MM.1S (cell line): ENCODE measurements around the gene RNASEH2A.
"Not testable (repeated sequence)": the region's sequence is repeated elsewhere in the genome, so short reads cannot be mapped to it uniquely, and the experiment has no call there.

Experiments
- DNase-seq: peaks from one replicate; pipeline ENCODE4 v3.0.0-alpha.2; 2015
- H2AFZ ChIP-seq: fragments of 300-600 bp; sonication (generic); 2 replicates; pipeline ENCODE4 v1.6.0; 2016; ENCODE audit warnings: antibody characterized with exemption, low read length
- H3F3A ChIP-seq: fragments of 300-600 bp; sonication (generic); 2 replicates; pipeline ENCODE4 v1.6.1; 2016; ENCODE audit warnings: mild to moderate bottlenecking, antibody characterized with exemption, low read length, moderate library complexity, mixed read lengths; ENCODE audit not compliant: insufficient read depth
- H3K27ac ChIP-seq: fragments of 300-600 bp; sonication (generic); 2 replicates; pipeline ENCODE4 v1.5.1; 2016; ENCODE audit warnings: mild to moderate bottlenecking, low read length
- H3K27me3 ChIP-seq: fragments of 300-600 bp; sonication (generic); replicated peaks from 2 replicates; pipeline ENCODE4 v1.6.0; 2016; ENCODE audit warnings: low read length; ENCODE audit not compliant: insufficient read depth
- H3K36me3 ChIP-seq: fragments of 300-600 bp; sonication (generic); replicated peaks from 2 replicates; pipeline ENCODE4 v1.6.1; 2016; ENCODE audit warnings: mild to moderate bottlenecking, low read length, mixed read lengths; ENCODE audit not compliant: insufficient read depth
- H3K4me1 ChIP-seq: fragments of 300-600 bp; sonication (generic); 2 replicates; pipeline ENCODE4 v1.6.1; 2016; ENCODE audit warnings: low read length, mixed read lengths
- H3K4me2 ChIP-seq: fragments of 300-600 bp; sonication (generic); 2 replicates; pipeline ENCODE4 v1.6.0; 2016; ENCODE audit warnings: low read depth, low read length
- H3K4me3 ChIP-seq: fragments of 300-600 bp; sonication (generic); 2 replicates; pipeline ENCODE4 v1.5.1; 2016; ENCODE audit warnings: low read length, mixed read lengths
- H3K79me2 ChIP-seq: fragments of 300-600 bp; sonication (generic); 2 replicates; pipeline ENCODE4 v1.6.1; 2016; ENCODE audit warnings: mixed run types, low read length, mixed read lengths
- H3K9ac ChIP-seq: fragments of 300-600 bp; sonication (generic); 2 replicates; pipeline ENCODE4 v1.6.1; 2016; ENCODE audit warnings: low read length, mixed read lengths
- H3K9me2 ChIP-seq: fragments of 300-600 bp; sonication (generic); replicated peaks from 2 replicates; pipeline ENCODE4 v1.6.1; 2016; ENCODE audit warnings: mild to moderate bottlenecking, low read length, mixed read lengths; ENCODE audit not compliant: insufficient read depth
- H3K9me3 ChIP-seq: fragments of 300-600 bp; sonication (generic); replicated peaks from 2 replicates; pipeline ENCODE4 v1.6.1; 2016; ENCODE audit warnings: mild to moderate bottlenecking, low read length, mixed read lengths; ENCODE audit not compliant: insufficient read depth
- H4K20me1 ChIP-seq: fragments of 300-600 bp; sonication (generic); 2 replicates; pipeline ENCODE4 v1.6.1; 2016; ENCODE audit warnings: mild to moderate bottlenecking, low read length, moderate library complexity, mixed read lengths; ENCODE audit not compliant: insufficient read depth
- CTCF ChIP-seq: fragments of 300-600 bp; sonication (generic); IDR thresholded peaks from 2 replicates; pipeline ENCODE4 v1.5.1; 2016; ENCODE audit warnings: antibody characterized with exemption, low read length, mixed read lengths
- EZH2 ChIP-seq: fragments of 300-600 bp; sonication (generic); optimal IDR thresholded peaks from 2 replicates; pipeline ENCODE3; 2017; ENCODE audit warnings: low read depth, mild to moderate bottlenecking, antibody characterized with exemption, low read length, mixed read lengths
- EZH2phosphoT487 ChIP-seq: fragments of 300-600 bp; sonication (generic); IDR thresholded peaks from 2 replicates; pipeline ENCODE4 v1.6.1; 2018; ENCODE audit warnings: antibody characterized with exemption, low read length

RNASEH2A gene

GRCh38 chr19:12842511-12842910 lies 36.1 kb downstream of the RNASEH2A start:
- Histone ChIP-seq H3K4me1 (peaks cover 3% of the 10 kb centered on the region; the same call in 1 of the 2 replicates), H3K4me2 (no peak overlapping the region), H3F3A (no peaks in the 10 kb centered on the region), H3K79me2 (no peaks in the 10 kb centered on the region), H3K27me3 (peaks cover 90% of the 10 kb centered on the region), H4K20me1 (no peaks in the 10 kb centered on the region), H3K9ac (no peak overlapping the region), H2AFZ (no peak overlapping the region), H3K36me3 (no peaks in the 10 kb centered on the region), H3K4me3 (no peak overlapping the region), H3K9me2 (no peaks in the 10 kb centered on the region), H3K9me3 (no peaks in the 10 kb centered on the region), H3K27ac (no peak overlapping the region)
- TF ChIP-seq EZH2 (no peak), CTCF (no peak), EZH2phosphoT487 (no peak)
- no peak for DNase-seq

GRCh38 chr19:12843328-12843727 lies 36.9 kb downstream of the RNASEH2A start:
- DNase-seq, result no peak
- H3F3A ChIP-seq, result no peaks in the 10 kb centered on the region

GRCh38 chr19:12843999-12844732 lies 37.8 kb downstream of the RNASEH2A start:
- Histone ChIP-seq H3K79me2 (no peaks in the 10 kb centered on the region), H3F3A (no peaks in the 10 kb centered on the region), H2AFZ (no peak overlapping the region), H3K4me3 (no peak overlapping the region), H3K4me1 (peaks cover 8% of the 10 kb centered on the region; the same call in 1 of the 2 replicates), H3K36me3 (no peaks in the 10 kb centered on the region), H3K4me2 (no peak overlapping the region), H3K9me2 (no peaks in the 10 kb centered on the region), H3K27me3 (peaks cover 79% of the 10 kb centered on the region), H3K9me3 (no peaks in the 10 kb centered on the region), H4K20me1 (no peaks in the 10 kb centered on the region), H3K9ac (no peak overlapping the region), H3K27ac (no peak overlapping the region)
- DNase-seq, result no peak
- no peak for TF ChIP-seq EZH2
- no peak for TF ChIP-seq CTCF
- TF ChIP-seq EZH2phosphoT487, result no peak

More at GRCh38 chr19:12843328-12843727, 36.9 kb downstream of the RNASEH2A start:
- no peak overlapping the region for H3K4me2 ChIP-seq
- no peaks in the 10 kb centered on the region for H3K79me2 ChIP-seq
- no peak overlapping the region for H2AFZ ChIP-seq
- H3K9me2 ChIP-seq, result no peaks in the 10 kb centered on the region
- no peaks in the 10 kb centered on the region for H3K9me3 ChIP-seq
- H3K36me3 ChIP-seq, result no peaks in the 10 kb centered on the region
- H3K4me3 ChIP-seq, result no peak overlapping the region
- H3K9ac ChIP-seq, result no peak overlapping the region
- H4K20me1 ChIP-seq, result no peaks in the 10 kb centered on the region
- no peak overlapping the region for H3K27ac ChIP-seq
- H3K27me3 ChIP-seq, result peaks cover 84% of the 10 kb centered on the region
- H3K4me1 ChIP-seq, result peaks cover 8% of the 10 kb centered on the region; the same call in 1 of the 2 replicates
- no peak for TF ChIP-seq EZH2
- no peak for TF ChIP-seq CTCF

GRCh38 chr19:12846613-12847012 lies 40.2 kb downstream of the RNASEH2A start:
- DNase-seq, H2AFZ ChIP-seq, H3K4me3 ChIP-seq, H3K9ac ChIP-seq, H3K9me2 ChIP-seq, H3K36me3 ChIP-seq, H3K4me2 ChIP-seq, H3K27ac ChIP-seq, H3K4me1 ChIP-seq, H3K9me3 ChIP-seq, H3F3A ChIP-seq, H3K79me2 ChIP-seq, H4K20me1 ChIP-seq: not testable (repeated sequence)
- peaks cover 62% of the 10 kb centered on the region for H3K27me3 ChIP-seq
